ENCODE data around the gene MPZL1.

The MPZL1 gene

GRCh38 chr1:167721617-167722151 is at the start of gene MPZL1:
MPZL1 (plus strand) TSS chr1:167721982; CDS start chr1:167722152, 170 bp downstream.
- Histone ChIP-seq H3K9me3 (no peaks in the 10 kb centered on the region), H3K4me1 (peaks cover 17% of the 10 kb centered on the region), H3K4me3 (peak within 1 kb of the TSS; percentile 82), H3K36me3 (replicated peaks) (no peaks in the 10 kb centered on the region; the same call in 1 of the 2 replicates), H3K27me3 (ENCODE audit: low read depth) (no peaks in the 10 kb centered on the region)
- DNase-seq (ENCODE audit: low spot score in 2 of 2), result peak; percentile 89 to 96
- in situ Hi-C loops (cut with MboI; ENCODE audit: low sequenced_read_pairs), result no loop called here

GRCh38 chr1:167672831-167673230 is 49.0 kb upstream of the MPZL1 start:
- Histone ChIP-seq H3K36me3 (replicated peaks) (no peaks in the 10 kb centered on the region), H3K4me1 (no peaks in the 10 kb centered on the region), H3K4me3 (no peak overlapping the region), H3K27me3 (ENCODE audit: low read depth) (no peaks in the 10 kb centered on the region; the same call in 1 of the 2 replicates), H3K9me3 (no peaks in the 10 kb centered on the region)
- in situ Hi-C loops (cut with MboI; ENCODE audit: low sequenced_read_pairs), result no loop called here
- no peak for DNase-seq (ENCODE audit: low spot score in 2 of 2)

GRCh38 chr1:167673265-167673664 is 48.5 kb upstream of the MPZL1 start:
- H3K36me3 ChIP-seq (replicated peaks), result no peaks in the 10 kb centered on the region
- no peaks in the 10 kb centered on the region for H3K9me3 ChIP-seq
- in situ Hi-C loops (cut with MboI; ENCODE audit: low sequenced_read_pairs), result no loop called here
- DNase-seq (ENCODE audit: low spot score in 2 of 2), result no peak
- H3K4me3 ChIP-seq, result no peak overlapping the region
- no peaks in the 10 kb centered on the region for H3K4me1 ChIP-seq
- H3K27me3 ChIP-seq (ENCODE audit: low read depth), result no peaks in the 10 kb centered on the region; the same call in 1 of the 2 replicates

GRCh38 chr1:167674156-167674555 is 47.6 kb upstream of the MPZL1 start:
- DNase-seq (ENCODE audit: low spot score in 2 of 2), result no peak
- Histone ChIP-seq H3K27me3 (ENCODE audit: low read depth) (no peaks in the 10 kb centered on the region; the same call in 1 of the 2 replicates), H3K9me3 (no peaks in the 10 kb centered on the region), H3K36me3 (replicated peaks) (no peaks in the 10 kb centered on the region), H3K4me3 (no peak overlapping the region), H3K4me1 (no peaks in the 10 kb centered on the region)
- in situ Hi-C loops (cut with MboI; ENCODE audit: low sequenced_read_pairs), result no loop called here

- no peaks in the 10 kb centered on the region; the same call in 1 of the 2 replicates for H3K27me3 ChIP-seq (ENCODE audit: low read depth)
- no peak for DNase-seq (ENCODE audit: low spot score in 2 of 2)
- H3K4me1 ChIP-seq, result no peaks in the 10 kb centered on the region
- in situ Hi-C loops (cut with MboI; ENCODE audit: low sequenced_read_pairs), result loop anchor here (25.0 kb wide), 1 partner anchor 413 kb away; no protein-coding TSS in a partner anchor
- H3K4me3 ChIP-seq, result no peak overlapping the region
- H3K36me3 ChIP-seq (replicated peaks), result no peaks in the 10 kb centered on the region
- no peaks in the 10 kb centered on the region for H3K9me3 ChIP-seq
Observed at GRCh38 chr1:167675440-167675839, 46.3 kb upstream of the MPZL1 start.

- H3K9me3 ChIP-seq, result no peaks in the 10 kb centered on the region
- no peaks in the 10 kb centered on the region for H3K36me3 ChIP-seq (replicated peaks)
- H3K4me1 ChIP-seq, result no peaks in the 10 kb centered on the region
- in situ Hi-C loops (cut with MboI; ENCODE audit: low sequenced_read_pairs), result loop anchor here (25.0 kb wide), 1 partner anchor 414 kb away; no protein-coding TSS in a partner anchor
- H3K4me3 ChIP-seq, result no peak overlapping the region
- H3K27me3 ChIP-seq (ENCODE audit: low read depth), result no peaks in the 10 kb centered on the region; the same call in 1 of the 2 replicates
- DNase-seq (ENCODE audit: low spot score in 2 of 2), result no peak
Observed at GRCh38 chr1:167676205-167676915, 45.4 kb upstream of the MPZL1 start.

GRCh38 chr1:167676916-167677848 is 44.6 kb upstream of the MPZL1 start:
- in situ Hi-C loops (cut with MboI; ENCODE audit: low sequenced_read_pairs), result loop anchor here (25.0 kb wide), 1 partner anchor 415 kb away; no protein-coding TSS in a partner anchor
- Histone ChIP-seq H3K4me3 (no peak overlapping the region), H3K9me3 (no peaks in the 10 kb centered on the region), H3K27me3 (ENCODE audit: low read depth) (no peaks in the 10 kb centered on the region; the same call in 1 of the 2 replicates), H3K4me1 (no peaks in the 10 kb centered on the region), H3K36me3 (replicated peaks) (no peaks in the 10 kb centered on the region)
- no peak for DNase-seq (ENCODE audit: low spot score in 2 of 2)

GRCh38 chr1:167678422-167678821 is 43.4 kb upstream of the MPZL1 start:
- in situ Hi-C loops (cut with MboI; ENCODE audit: low sequenced_read_pairs), result loop anchor here (25.0 kb wide), 1 partner anchor 416 kb away; no protein-coding TSS in a partner anchor
- Histone ChIP-seq H3K9me3 (no peaks in the 10 kb centered on the region), H3K27me3 (ENCODE audit: low read depth) (no peaks in the 10 kb centered on the region; the same call in 1 of the 2 replicates), H3K36me3 (replicated peaks) (no peaks in the 10 kb centered on the region), H3K4me1 (no peaks in the 10 kb centered on the region), H3K4me3 (no peak overlapping the region)
- no peak for DNase-seq (ENCODE audit: low spot score in 2 of 2)

- no peak for DNase-seq (ENCODE audit: low spot score in 2 of 2)
- no peaks in the 10 kb centered on the region; the same call in 1 of the 2 replicates for H3K27me3 ChIP-seq (ENCODE audit: low read depth)
- no peaks in the 10 kb centered on the region for H3K4me1 ChIP-seq
- H3K9me3 ChIP-seq, result no peaks in the 10 kb centered on the region
- no peaks in the 10 kb centered on the region for H3K36me3 ChIP-seq (replicated peaks)
- in situ Hi-C loops (cut with MboI; ENCODE audit: low sequenced_read_pairs), result loop anchor here (25.0 kb wide), 1 partner anchor 417 kb away; no protein-coding TSS in a partner anchor
- no peak overlapping the region for H3K4me3 ChIP-seq
Observed at GRCh38 chr1:167678838-167679237, 42.9 kb upstream of the MPZL1 start.

- no peaks in the 10 kb centered on the region; the same call in 1 of the 2 replicates for H3K27me3 ChIP-seq (ENCODE audit: low read depth)
- no peak overlapping the region for H3K4me3 ChIP-seq
- H3K36me3 ChIP-seq (replicated peaks), result no peaks in the 10 kb centered on the region
- in situ Hi-C loops (cut with MboI; ENCODE audit: low sequenced_read_pairs), result loop anchor here (10.0 to 25.0 kb wide), 2 partner anchors 417 to 615 kb away; no protein-coding TSS in a partner anchor
- no peaks in the 10 kb centered on the region for H3K4me1 ChIP-seq
- no peaks in the 10 kb centered on the region for H3K9me3 ChIP-seq
- no peak for DNase-seq (ENCODE audit: low spot score in 2 of 2)
Observed at GRCh38 chr1:167679714-167680113, 42.1 kb upstream of the MPZL1 start.

- DNase-seq (ENCODE audit: low spot score in 2 of 2), result no peak
- Histone ChIP-seq H3K27me3 (ENCODE audit: low read depth) (no peaks in the 10 kb centered on the region; the same call in 1 of the 2 replicates), H3K36me3 (replicated peaks) (no peaks in the 10 kb centered on the region), H3K4me3 (no peak overlapping the region), H3K4me1 (no peaks in the 10 kb centered on the region), H3K9me3 (no peaks in the 10 kb centered on the region)
- in situ Hi-C loops (cut with MboI; ENCODE audit: low sequenced_read_pairs), result loop anchor here (10.0 to 25.0 kb wide), 2 partner anchors 419 to 616 kb away; no protein-coding TSS in a partner anchor
Observed at GRCh38 chr1:167681024-167681423, 40.8 kb upstream of the MPZL1 start.

- in situ Hi-C loops (cut with MboI; ENCODE audit: low sequenced_read_pairs), result loop anchor here (10.0 to 25.0 kb wide), 2 partner anchors 419 to 617 kb away; no protein-coding TSS in a partner anchor
- Histone ChIP-seq H3K9me3 (no peaks in the 10 kb centered on the region), H3K4me1 (no peaks in the 10 kb centered on the region), H3K36me3 (replicated peaks) (no peaks in the 10 kb centered on the region), H3K4me3 (no peak overlapping the region), H3K27me3 (ENCODE audit: low read depth) (no peaks in the 10 kb centered on the region; the same call in 1 of the 2 replicates)
- no peak for DNase-seq (ENCODE audit: low spot score in 2 of 2)
Observed at GRCh38 chr1:167681451-167682098, 40.2 kb upstream of the MPZL1 start.

GRCh38 chr1:167683226-167683625 is 38.6 kb upstream of the MPZL1 start:
- in situ Hi-C loops (cut with MboI; ENCODE audit: low sequenced_read_pairs), result loop anchor here (10.0 to 25.0 kb wide), 2 partner anchors 421 to 618 kb away; no protein-coding TSS in a partner anchor
- Histone ChIP-seq H3K36me3 (replicated peaks) (no peaks in the 10 kb centered on the region), H3K4me1 (no peaks in the 10 kb centered on the region)

More at GRCh38 chr1:167683226-167683625, 38.6 kb upstream of the MPZL1 start:
- Histone ChIP-seq H3K9me3 (no peaks in the 10 kb centered on the region), H3K4me3 (no peak overlapping the region), H3K27me3 (ENCODE audit: low read depth) (no peaks in the 10 kb centered on the region)
- no peak for DNase-seq (ENCODE audit: low spot score in 2 of 2)
